HG02642 (cell line): ENCODE results near the gene OPN3.

Source experiments
- ATAC-seq: cut with Tn5 transposase; IDR thresholded peaks from one replicate; pipeline ENCODE4 v1.9.1; 2021; ENCODE audit warnings: mild to moderate bottlenecking; ENCODE audit not compliant: unreplicated experiment, poor library complexity

OPN3 gene

GRCh38 chr1:241548008-241548407 lies 92.2 kb downstream of the OPN3 start:
- ATAC-seq, result no peak
